Daoy (cell line): Measurements from ENCODE around the gene TARM1. TPM values are rescaled to one million over a fixed set of nuclear protein-coding genes. Genes with fewer than 3 reads are reported as not detected.

ENCODE experiments used
- DNase-seq: peaks from one replicate; pipeline ENCODE4 v3.0.0-alpha.2; 2015; ENCODE audit warnings: low read depth
- total RNA-seq: library from RNA; depleted of rRNA; stranded (reverse); fragments of >200 nt; shearing (Covaris generic); gene quantifications from 2 replicates; pipeline ENCODE4 v1.2.3, GENCODE V29; 2014; rRNA removed

TARM1 gene
- total RNA-seq, result not detected in 2 replicates

- DNase-seq, result no peak
These were observed at the start of gene TARM1 for GRCh38 chr19:54081032-54081431. Gene TARM1 (minus strand): TSS chr19:54081365. CDS start chr19:54081340, 25 bp downstream.

- no peak for DNase-seq
These were observed 48.4 kb upstream of the TARM1 start for GRCh38 chr19:54129617-54129996.

- DNase-seq, result no peak
These were observed 47.8 kb upstream of the TARM1 start for GRCh38 chr19:54128796-54129616.

GRCh38 chr19:54128441-54128725 is 47.2 kb upstream of the TARM1 start:
- no peak for DNase-seq

GRCh38 chr19:54127688-54128440 is 46.7 kb upstream of the TARM1 start:
- no peak for DNase-seq

GRCh38 chr19:54125713-54126112 is 44.5 kb upstream of the TARM1 start:
- no peak for DNase-seq

GRCh38 chr19:54124393-54124792 is 43.2 kb upstream of the TARM1 start:
- DNase-seq, result no peak

- no peak for DNase-seq
These were observed 42.5 kb upstream of the TARM1 start for GRCh38 chr19:54123682-54124081.

GRCh38 chr19:54121259-54121658 is 40.1 kb upstream of the TARM1 start:
- DNase-seq, result no peak

- DNase-seq, result peak; percentile 98
These were observed 34.2 kb upstream of the TARM1 start, which contains the start of the genes PRPF31 and TFPT for GRCh38 chr19:54115109-54116063. Gene PRPF31 (plus strand): TSS chr19:54115754. CDS start chr19:54118279, 2,525 bp downstream. Gene TFPT (minus strand): TSS chr19:54115657. CDS start chr19:54115269, 388 bp downstream.

- peak; percentile 78 for DNase-seq
These were observed 33.4 kb upstream of the TARM1 start for GRCh38 chr19:54114340-54115108.

GRCh38 chr19:54109651-54110050 is 28.5 kb upstream of the TARM1 start:
- no peak for DNase-seq

GRCh38 chr19:54108496-54108895 is 27.3 kb upstream of the TARM1 start:
- no peak for DNase-seq

GRCh38 chr19:54107876-54108490 is 26.8 kb upstream of the TARM1 start:
- DNase-seq, result no peak

GRCh38 chr19:54106716-54107115 is 25.6 kb upstream of the TARM1 start:
- DNase-seq, result no peak

GRCh38 chr19:54105796-54106195 is 24.6 kb upstream of the TARM1 start:
- no peak for DNase-seq

GRCh38 chr19:54104998-54105715 is 24.0 kb upstream of the TARM1 start:
- DNase-seq, result no peak

- peak; percentile 100 for DNase-seq
These were observed 21.4 kb upstream of the TARM1 start, which contains the start of gene NDUFA3 for GRCh38 chr19:54102421-54103169. Gene NDUFA3 (plus strand): TSS chr19:54102855. CDS start chr19:54102879, 24 bp downstream.

- DNase-seq, result peak; percentile 46
These were observed 19.4 kb upstream of the TARM1 start, which contains the start of gene OSCAR for GRCh38 chr19:54100561-54100960. Gene OSCAR (minus strand): TSS chr19:54100803. CDS start chr19:54100792, 11 bp downstream.
